Trophoblast cell (in vitro differentiated cells and primary cell): ENCODE data around the gene CARD9.

ENCODE experiments used
- DNase-seq, 2 donors: peaks; one replicate each; pipeline ENCODE4 v3.0.0-alpha.2; 2016
- H2AFZ ChIP-seq: 2 replicates; pipeline ENCODE4 v1.6.1; 2013; ENCODE audit warnings: low read length, moderate library complexity, mild to moderate bottlenecking; ENCODE audit not compliant: insufficient read depth, poor library complexity
- H2AK5ac ChIP-seq: 2 replicates; pipeline ENCODE4 v1.6.1; 2013; ENCODE audit warnings: mild to moderate bottlenecking, low read length
- H2BK120ac ChIP-seq: 2 replicates; pipeline ENCODE4 v1.6.1; 2013; ENCODE audit warnings: low read length, mild to moderate bottlenecking, moderate library complexity; ENCODE audit not compliant: insufficient read depth, poor library complexity
- H2BK12ac ChIP-seq: 2 replicates; pipeline ENCODE4 v1.6.1; 2013; ENCODE audit warnings: mild to moderate bottlenecking, low read length, moderate library complexity
- H2BK5ac ChIP-seq: 2 replicates; pipeline ENCODE4 v1.6.1; 2013; ENCODE audit warnings: low read length, low read depth, moderate library complexity, mild to moderate bottlenecking; ENCODE audit not compliant: poor library complexity
- H3K14ac ChIP-seq: 2 replicates; pipeline ENCODE4 v1.6.1; 2013; ENCODE audit warnings: mild to moderate bottlenecking, low read length
- H3K18ac ChIP-seq: 2 replicates; pipeline ENCODE4 v1.6.1; 2013; ENCODE audit warnings: mild to moderate bottlenecking, low read length
- H3K23ac ChIP-seq: 2 replicates; pipeline ENCODE4 v1.6.1; 2013; ENCODE audit warnings: low read length
- H3K27ac ChIP-seq: 2 replicates; pipeline ENCODE4 v1.5.1; 2013; ENCODE audit warnings: low read depth, mild to moderate bottlenecking, inconsistent platforms, low read length, moderate library complexity
- H3K27me3 ChIP-seq: 2 replicates; pipeline ENCODE4 v1.6.1; 2013; ENCODE audit warnings: inconsistent platforms, mild to moderate bottlenecking, low read length, moderate library complexity; ENCODE audit not compliant: insufficient read depth
- H3K36me3 ChIP-seq, 2 experiments: 1 replicate in 1 of 2; 2 replicates in 1 of 2; pipeline ENCODE4 v1.6.1; 2013; ENCODE audit warnings: low read length in 2 of 2, mild to moderate bottlenecking in 2 of 2, moderate library complexity in 1 of 2; ENCODE audit not compliant: insufficient read depth in 2 of 2, control insufficient read depth in 1 of 2
- H3K4ac ChIP-seq: 2 replicates; pipeline ENCODE4 v1.6.1; 2013; ENCODE audit warnings: low read depth, mild to moderate bottlenecking, low read length, moderate library complexity
- H3K4me1 ChIP-seq, 2 experiments: 1 replicate in 1 of 2; 2 replicates in 1 of 2; pipeline ENCODE4 v1.6.1; 2013; ENCODE audit warnings: low read length in 2 of 2, mild to moderate bottlenecking in 2 of 2, moderate library complexity in 1 of 2; ENCODE audit not compliant: insufficient read depth in 2 of 2, control insufficient read depth in 1 of 2
- H3K4me2 ChIP-seq: 2 replicates; pipeline ENCODE4 v1.6.1; 2013; ENCODE audit warnings: inconsistent platforms, mild to moderate bottlenecking, low read length, moderate library complexity
- H3K4me3 ChIP-seq: 2 replicates; pipeline ENCODE4 v1.5.1; 2013; ENCODE audit warnings: mild to moderate bottlenecking, low read depth, low read length, inconsistent platforms
- H3K79me1 ChIP-seq: one replicate; pipeline ENCODE4 v1.6.1; 2013; ENCODE audit warnings: low read length
- H3K79me2 ChIP-seq: 2 replicates; pipeline ENCODE4 v1.6.1; 2013; ENCODE audit warnings: low read length, mild to moderate bottlenecking; ENCODE audit not compliant: control insufficient read depth, insufficient read depth, poor library complexity
- H3K9ac ChIP-seq: 2 replicates; pipeline ENCODE4 v1.6.1; 2013; ENCODE audit warnings: mild to moderate bottlenecking, low read length
- H3K9me3 ChIP-seq: 2 replicates; pipeline ENCODE4 v1.6.1; 2013; ENCODE audit warnings: low read depth, mild to moderate bottlenecking, control low read depth, inconsistent platforms, low read length; ENCODE audit not compliant: insufficient read depth
- H4K12ac ChIP-seq: 2 replicates; pipeline ENCODE4 v1.6.1; 2013; ENCODE audit warnings: low read depth, mild to moderate bottlenecking, low read length, moderate library complexity
- H4K8ac ChIP-seq: 2 replicates; pipeline ENCODE4 v1.6.1; 2013; ENCODE audit warnings: low read depth, mild to moderate bottlenecking, low read length, moderate library complexity
- H4K91ac ChIP-seq: one replicate; pipeline ENCODE4 v1.6.1; 2013; ENCODE audit warnings: low read depth, mild to moderate bottlenecking, low read length, moderate library complexity
- WGBS: extraction: QIAGEN DNeasy Blood & Tissue Kit; methylation state at CpG from one replicate; pipeline ENCODE4 v1.1.7; 2013; ENCODE audit warnings: missing lambda C conversion rate; ENCODE audit not compliant: insufficient read length, insufficient coverage; ENCODE audit errors: extremely low coverage; 5-methylcytosine and 5-hydroxymethylcytosine counted together

The CARD9 gene

GRCh38 chr9:136381966-136382513 is 8.6 kb upstream of the CARD9 start:
- H3K18ac ChIP-seq: no peak overlapping the region
- H3K9me3 ChIP-seq: no peaks in the 10 kb centered on the region
- WGBS: no CpG with 5 or more reads among the region's 25 CpGs

GRCh38 chr9:136381311-136381710 is 7.8 kb upstream of the CARD9 start:
- no CpG with 5 or more reads among the region's 9 CpGs for WGBS

More at GRCh38 chr9:136381966-136382513, 8.6 kb upstream of the CARD9 start:
- no peak overlapping the region for H3K4ac ChIP-seq
- no peaks in the 10 kb centered on the region for H3K4me1 ChIP-seq
- no peaks in the 10 kb centered on the region for H3K27me3 ChIP-seq
- H2AK5ac ChIP-seq: no peak overlapping the region
- H2BK5ac ChIP-seq: no peak overlapping the region
- H4K8ac ChIP-seq: no peak overlapping the region
- no peak overlapping the region for H3K4me2 ChIP-seq
- H3K9ac ChIP-seq: no peak overlapping the region
- DNase-seq: no peak
- no peak overlapping the region for H3K4me3 ChIP-seq
- H2BK120ac ChIP-seq: no peak overlapping the region
- no peak overlapping the region for H3K23ac ChIP-seq
- no peak overlapping the region for H3K14ac ChIP-seq
- no peak overlapping the region for H2BK12ac ChIP-seq
- no peak overlapping the region for H4K91ac ChIP-seq
- no peaks in the 10 kb centered on the region for H3K79me1 ChIP-seq
- peaks cover 77 to 85% of the 10 kb centered on the region in 2 experiments for H3K36me3 ChIP-seq
- H3K79me2 ChIP-seq: no peaks in the 10 kb centered on the region
- no peak overlapping the region for H2AFZ ChIP-seq
- H4K12ac ChIP-seq: no peak overlapping the region
- no peak overlapping the region for H3K27ac ChIP-seq

GRCh38 chr9:136380381-136380780 is 6.9 kb upstream of the CARD9 start:
- Histone ChIP-seq H3K23ac (no peak overlapping the region), H3K27me3 (no peaks in the 10 kb centered on the region), H4K8ac (no peak overlapping the region), H3K4me2 (no peak overlapping the region), H3K79me2 (no peaks in the 10 kb centered on the region), H3K4ac (no peak overlapping the region), H2AFZ (no peak overlapping the region), H2AK5ac (no peak overlapping the region), H4K12ac (no peak overlapping the region), H3K27ac (no peak overlapping the region), H3K36me3 (peaks cover 84 to 89% of the 10 kb centered on the region in 2 experiments), H3K9ac (no peak overlapping the region), H3K18ac (no peak overlapping the region), H3K4me3 (no peak overlapping the region), H3K9me3 (no peaks in the 10 kb centered on the region), H4K91ac (no peak overlapping the region), H3K14ac (no peak overlapping the region), H2BK120ac (no peak overlapping the region), H2BK12ac (no peak overlapping the region), H3K4me1 (peaks cover 0 to 4% of the 10 kb centered on the region in 2 experiments), H3K79me1 (no peaks in the 10 kb centered on the region), H2BK5ac (no peak overlapping the region)
- DNase-seq: no peak
- WGBS: no CpG with 5 or more reads among the region's 17 CpGs

More at GRCh38 chr9:136381311-136381710, 7.8 kb upstream of the CARD9 start:
- H4K12ac ChIP-seq: no peak overlapping the region
- no peak overlapping the region for H3K4ac ChIP-seq
- H3K4me2 ChIP-seq: no peak overlapping the region
- no peak overlapping the region for H2BK120ac ChIP-seq
- H3K14ac ChIP-seq: no peak overlapping the region
- peaks cover 76 to 86% of the 10 kb centered on the region in 2 experiments for H3K36me3 ChIP-seq
- H2AFZ ChIP-seq: no peak overlapping the region
- no peaks in the 10 kb centered on the region for H3K79me2 ChIP-seq
- no peak overlapping the region for H3K9ac ChIP-seq
- no peaks in the 10 kb centered on the region for H3K27me3 ChIP-seq
- no peak overlapping the region for H2BK5ac ChIP-seq
- no peaks in the 10 kb centered on the region for H3K4me1 ChIP-seq
- H3K23ac ChIP-seq: no peak overlapping the region
- no peak overlapping the region for H3K27ac ChIP-seq
- H2BK12ac ChIP-seq: no peak overlapping the region
- no peak overlapping the region for H3K4me3 ChIP-seq
- H4K8ac ChIP-seq: no peak overlapping the region
- H3K79me1 ChIP-seq: no peaks in the 10 kb centered on the region
- no peak overlapping the region for H4K91ac ChIP-seq
- no peaks in the 10 kb centered on the region for H3K9me3 ChIP-seq
- no peak overlapping the region for H2AK5ac ChIP-seq
- H3K18ac ChIP-seq: no peak overlapping the region
- no peak for DNase-seq

- Histone ChIP-seq H3K27ac (no peak overlapping the region), H3K79me1 (no peaks in the 10 kb centered on the region), H3K4me1 (peaks cover 0 to 7% of the 10 kb centered on the region in 2 experiments), H3K4ac (no peak overlapping the region), H2BK120ac (no peak overlapping the region), H2BK5ac (no peak overlapping the region), H2AFZ (no peak overlapping the region), H3K9ac (no peak overlapping the region), H3K23ac (no peak overlapping the region), H3K9me3 (no peaks in the 10 kb centered on the region), H2AK5ac (no peak overlapping the region), H3K14ac (no peak overlapping the region), H4K12ac (no peak overlapping the region), H3K27me3 (no peaks in the 10 kb centered on the region), H3K36me3 (peaks cover 87 to 89% of the 10 kb centered on the region in 2 experiments), H2BK12ac (no peak overlapping the region), H3K4me2 (no peak overlapping the region), H3K18ac (no peak overlapping the region), H4K91ac (no peak overlapping the region), H4K8ac (no peak overlapping the region), H3K4me3 (no peak overlapping the region), H3K79me2 (no peaks in the 10 kb centered on the region)
- WGBS: no CpG with 5 or more reads among the region's 11 CpGs
- DNase-seq: no peak
Measured at GRCh38 chr9:136379891-136380290, 6.4 kb upstream of the CARD9 start.
